ENCODE results near the gene WDR18. TPM values are rescaled to one million over a fixed set of nuclear protein-coding genes. Genes with fewer than 3 reads are reported as not detected.

WDR18 gene
- total and polyA plus RNA-seq, 4 donors: 24.3 to 45.3 (median 37.7) TPM

DNA sequence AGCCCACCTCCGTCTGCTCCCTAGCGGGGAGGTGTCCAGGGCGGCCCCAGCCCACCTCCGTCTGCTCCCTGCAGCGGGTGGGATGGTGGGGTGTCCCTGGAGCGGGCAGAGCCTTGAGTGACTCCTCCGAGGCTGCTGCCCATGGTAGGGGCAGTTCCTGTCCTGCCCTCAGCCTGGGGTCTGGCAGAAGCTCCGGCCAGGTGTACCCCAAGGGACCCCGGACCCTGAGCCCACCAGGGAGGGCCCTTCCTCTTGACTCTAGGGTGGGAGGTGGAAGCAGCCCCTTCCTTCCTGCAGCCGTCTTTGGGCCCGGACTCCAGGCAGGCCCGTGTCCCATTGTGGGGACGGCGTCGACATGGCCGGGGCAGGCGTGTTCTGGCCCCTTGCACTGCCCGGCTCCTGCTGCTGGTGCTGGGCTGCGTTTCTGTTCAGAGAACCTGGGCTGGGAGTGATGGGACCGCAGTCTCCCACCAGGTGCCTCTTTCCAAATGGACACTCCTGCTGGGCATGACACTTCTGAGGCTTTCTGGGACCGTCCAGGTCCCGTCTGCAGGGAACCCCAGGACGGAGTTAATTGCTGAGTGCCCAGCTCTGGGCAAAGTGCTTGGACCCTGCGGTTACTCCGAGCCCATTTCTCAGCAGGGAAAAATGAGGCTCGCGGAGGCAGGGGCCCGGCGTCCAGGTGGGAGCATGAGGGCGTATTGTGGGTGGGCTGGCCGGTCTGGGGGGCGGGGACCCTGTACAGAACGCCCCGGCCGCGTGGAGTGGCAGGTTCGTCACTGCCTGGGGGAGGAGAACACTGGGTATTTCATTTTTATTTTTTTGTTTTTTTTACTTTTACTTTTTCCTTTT is 38.5 kb upstream of the WDR18 start (continued):
- TF ChIP-seq, protein P1, sequence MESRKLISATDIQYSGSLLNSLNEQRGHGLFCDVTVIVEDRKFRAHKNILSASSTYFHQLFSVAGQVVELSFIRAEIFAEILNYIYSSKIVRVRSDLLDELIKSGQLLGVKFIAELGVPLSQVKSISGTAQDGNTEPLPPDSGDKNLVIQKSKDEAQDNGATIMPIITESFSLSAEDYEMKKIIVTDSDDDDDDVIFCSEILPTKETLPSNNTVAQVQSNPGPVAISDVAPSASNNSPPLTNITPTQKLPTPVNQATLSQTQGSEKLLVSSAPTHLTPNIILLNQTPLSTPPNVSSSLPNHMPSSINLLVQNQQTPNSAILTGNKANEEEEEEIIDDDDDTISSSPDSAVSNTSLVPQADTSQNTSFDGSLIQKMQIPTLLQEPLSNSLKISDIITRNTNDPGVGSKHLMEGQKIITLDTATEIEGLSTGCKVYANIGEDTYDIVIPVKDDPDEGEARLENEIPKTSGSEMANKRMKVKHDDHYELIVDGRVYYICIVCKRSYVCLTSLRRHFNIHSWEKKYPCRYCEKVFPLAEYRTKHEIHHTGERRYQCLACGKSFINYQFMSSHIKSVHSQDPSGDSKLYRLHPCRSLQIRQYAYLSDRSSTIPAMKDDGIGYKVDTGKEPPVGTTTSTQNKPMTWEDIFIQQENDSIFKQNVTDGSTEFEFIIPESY (IDR thresholded peaks at IDR 0.05): no peak
- TF ChIP-seq RXRA (IDR thresholded peaks at IDR 0.05): no peak

DNA sequence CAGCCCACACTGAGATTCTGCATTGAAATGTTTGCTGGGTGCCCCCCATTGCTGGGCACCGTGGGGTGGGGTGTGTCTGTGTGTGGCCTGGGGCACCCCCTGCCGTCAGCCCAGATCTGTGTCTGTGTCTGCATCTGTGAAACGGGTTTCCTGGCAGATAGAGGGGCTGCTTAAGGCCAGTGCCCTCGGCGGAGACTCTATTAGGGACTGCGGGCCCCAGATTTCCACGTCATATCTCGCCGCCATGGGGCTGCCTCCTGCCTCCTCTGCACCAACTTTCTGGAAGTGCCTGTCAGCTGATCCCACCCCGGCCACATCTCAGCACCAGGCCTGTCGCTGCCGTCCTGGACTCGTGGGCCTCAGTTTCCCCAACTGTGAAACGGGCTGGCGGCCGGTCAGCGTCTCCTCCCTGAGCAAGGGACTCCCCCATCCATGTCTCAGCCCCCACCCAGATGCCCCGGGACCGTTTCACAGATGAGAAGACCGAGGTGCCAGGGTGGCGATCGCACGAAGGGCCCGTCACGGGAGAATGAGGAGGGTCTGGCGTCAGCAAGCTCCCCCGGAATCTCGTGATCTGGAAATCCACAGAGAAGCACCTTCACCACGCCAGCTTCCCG is 36.9 kb upstream of the WDR18 start:
- Histone ChIP-seq H3K9ac (ENCODE audit: low read depth in 1 of 2, low read length in 2 of 2) (no peak overlapping the region), H3K4me3 (ENCODE audit: low read depth in 1 of 3, low read length in 3 of 3) (no peak overlapping the region), H3K9me3 (ENCODE audit: control insufficient read depth in 4 of 4, low read length in 3 of 4) (no peaks in the 10 kb centered on the region), H3K4me1 (ENCODE audit: control insufficient read depth in 4 of 4, insufficient read depth in 4 of 4, low read length in 3 of 4) (no peaks in the 10 kb centered on the region), H3K27ac (ENCODE audit: low read depth in 1 of 2, low read length in 2 of 2) (no peak overlapping the region), H3K36me3 (ENCODE audit: control insufficient read depth in 4 of 4, insufficient read depth in 3 of 4, low read depth in 1 of 4, low read length in 3 of 4) (peaks cover 0 to 2% (median 0%) of the 10 kb centered on the region in 4 donors), H3K27me3 (ENCODE audit: control insufficient read depth in 4 of 4, insufficient read depth in 4 of 4, low read length in 3 of 4) (no peaks in the 10 kb centered on the region)
- no peak for DNase-seq (ENCODE audit: low spot score)
- WGBS: 88% methylated on average over 30 of the region's 30 CpGs
- TF ChIP-seq FOXA2 (IDR thresholded peaks at IDR 0.05): no peak
- TF ChIP-seq, protein P2, sequence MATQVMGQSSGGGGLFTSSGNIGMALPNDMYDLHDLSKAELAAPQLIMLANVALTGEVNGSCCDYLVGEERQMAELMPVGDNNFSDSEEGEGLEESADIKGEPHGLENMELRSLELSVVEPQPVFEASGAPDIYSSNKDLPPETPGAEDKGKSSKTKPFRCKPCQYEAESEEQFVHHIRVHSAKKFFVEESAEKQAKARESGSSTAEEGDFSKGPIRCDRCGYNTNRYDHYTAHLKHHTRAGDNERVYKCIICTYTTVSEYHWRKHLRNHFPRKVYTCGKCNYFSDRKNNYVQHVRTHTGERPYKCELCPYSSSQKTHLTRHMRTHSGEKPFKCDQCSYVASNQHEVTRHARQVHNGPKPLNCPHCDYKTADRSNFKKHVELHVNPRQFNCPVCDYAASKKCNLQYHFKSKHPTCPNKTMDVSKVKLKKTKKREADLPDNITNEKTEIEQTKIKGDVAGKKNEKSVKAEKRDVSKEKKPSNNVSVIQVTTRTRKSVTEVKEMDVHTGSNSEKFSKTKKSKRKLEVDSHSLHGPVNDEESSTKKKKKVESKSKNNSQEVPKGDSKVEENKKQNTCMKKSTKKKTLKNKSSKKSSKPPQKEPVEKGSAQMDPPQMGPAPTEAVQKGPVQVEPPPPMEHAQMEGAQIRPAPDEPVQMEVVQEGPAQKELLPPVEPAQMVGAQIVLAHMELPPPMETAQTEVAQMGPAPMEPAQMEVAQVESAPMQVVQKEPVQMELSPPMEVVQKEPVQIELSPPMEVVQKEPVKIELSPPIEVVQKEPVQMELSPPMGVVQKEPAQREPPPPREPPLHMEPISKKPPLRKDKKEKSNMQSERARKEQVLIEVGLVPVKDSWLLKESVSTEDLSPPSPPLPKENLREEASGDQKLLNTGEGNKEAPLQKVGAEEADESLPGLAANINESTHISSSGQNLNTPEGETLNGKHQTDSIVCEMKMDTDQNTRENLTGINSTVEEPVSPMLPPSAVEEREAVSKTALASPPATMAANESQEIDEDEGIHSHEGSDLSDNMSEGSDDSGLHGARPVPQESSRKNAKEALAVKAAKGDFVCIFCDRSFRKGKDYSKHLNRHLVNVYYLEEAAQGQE (IDR thresholded peaks at IDR 0.05): no peak
- TF ChIP-seq YY1 (IDR thresholded peaks at IDR 0.05): no peak
- no peak for TF ChIP-seq FOXA1 (IDR thresholded peaks at IDR 0.05)
- no peak for TF ChIP-seq HNF4G (IDR thresholded peaks at IDR 0.05)
- no peak for TF ChIP-seq TAF1 (conservative IDR thresholded peaks at IDR 0.05)
- TF ChIP-seq GABPA (IDR thresholded peaks at IDR 0.05 in 1 of 2, conservative IDR thresholded peaks at IDR 0.05 in 1 of 2): no peak

DNA sequence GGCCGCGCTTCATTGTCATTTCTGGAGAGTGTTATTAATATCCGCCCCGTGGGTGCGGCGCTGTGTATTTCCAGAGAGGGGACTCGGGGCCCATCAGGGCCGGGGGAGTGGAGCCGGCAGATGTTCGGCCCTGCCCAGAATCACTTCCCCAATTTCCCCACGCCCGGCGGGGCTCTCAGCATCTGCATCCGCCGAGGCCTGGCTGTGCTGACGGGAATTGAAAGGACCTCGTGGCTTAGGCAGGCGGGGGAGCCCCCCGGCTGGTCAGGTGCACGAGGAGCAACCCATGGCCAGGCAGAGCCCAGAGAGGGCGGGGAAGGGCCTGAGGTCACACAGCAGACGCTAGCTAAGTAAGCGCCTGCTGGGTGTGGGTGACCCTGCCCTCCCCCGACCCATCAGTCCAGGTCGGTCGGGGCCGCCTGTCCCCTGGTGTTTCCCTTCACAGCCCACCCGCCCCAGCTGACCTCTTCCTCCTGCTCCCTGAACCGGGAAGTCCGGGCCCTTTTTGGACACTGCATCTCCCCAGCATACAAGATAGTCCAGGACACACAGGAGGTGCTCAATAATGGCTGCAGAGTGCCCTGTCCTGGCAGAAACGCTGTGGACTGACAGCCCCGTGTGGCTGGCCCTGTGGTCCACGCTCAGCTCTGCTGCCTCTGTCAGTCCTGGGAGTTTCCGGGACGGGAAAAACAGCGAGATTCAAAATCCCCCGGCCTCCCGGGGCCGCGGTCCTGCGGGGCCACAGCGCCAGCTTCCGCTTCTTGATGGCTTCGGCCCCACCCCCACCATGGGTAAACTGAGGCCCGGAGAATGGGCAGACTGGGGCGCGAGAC is 36.2 kb upstream of the WDR18 start:
- no peaks in the 10 kb centered on the region for H3K27me3 ChIP-seq (ENCODE audit: control insufficient read depth in 4 of 4, insufficient read depth in 4 of 4, low read length in 3 of 4)
- no peaks in the 10 kb centered on the region for H3K9me3 ChIP-seq (ENCODE audit: control insufficient read depth in 4 of 4, low read length in 3 of 4)
- peaks cover 2 to 6% (median 4%) of the 10 kb centered on the region in 4 donors for H3K4me1 ChIP-seq (ENCODE audit: control insufficient read depth in 4 of 4, insufficient read depth in 4 of 4, low read length in 3 of 4)
- no peak overlapping the region for H3K4me3 ChIP-seq (ENCODE audit: low read depth in 1 of 3, low read length in 3 of 3)
- DNase-seq (ENCODE audit: low spot score): no peak
- WGBS: 88% methylated on average over 47 of the region's 47 CpGs
- peaks cover 0 to 2% (median 0%) of the 10 kb centered on the region in 4 donors for H3K36me3 ChIP-seq (ENCODE audit: control insufficient read depth in 4 of 4, insufficient read depth in 3 of 4, low read depth in 1 of 4, low read length in 3 of 4)
- no peak overlapping the region for H3K9ac ChIP-seq (ENCODE audit: low read depth in 1 of 2, low read length in 2 of 2)
- no peak overlapping the region for H3K27ac ChIP-seq (ENCODE audit: low read depth in 1 of 2, low read length in 2 of 2)
- TF ChIP-seq, protein P1 (IDR thresholded peaks at IDR 0.05): no peak
- TF ChIP-seq SP1 (IDR thresholded peaks at IDR 0.05): no peak
- no peak for TF ChIP-seq RXRA (IDR thresholded peaks at IDR 0.05)
- TF ChIP-seq, protein P3, sequence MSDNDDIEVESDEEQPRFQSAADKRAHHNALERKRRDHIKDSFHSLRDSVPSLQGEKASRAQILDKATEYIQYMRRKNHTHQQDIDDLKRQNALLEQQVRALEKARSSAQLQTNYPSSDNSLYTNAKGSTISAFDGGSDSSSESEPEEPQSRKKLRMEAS (IDR thresholded peaks at IDR 0.05): no peak
- TF ChIP-seq, protein P4, sequence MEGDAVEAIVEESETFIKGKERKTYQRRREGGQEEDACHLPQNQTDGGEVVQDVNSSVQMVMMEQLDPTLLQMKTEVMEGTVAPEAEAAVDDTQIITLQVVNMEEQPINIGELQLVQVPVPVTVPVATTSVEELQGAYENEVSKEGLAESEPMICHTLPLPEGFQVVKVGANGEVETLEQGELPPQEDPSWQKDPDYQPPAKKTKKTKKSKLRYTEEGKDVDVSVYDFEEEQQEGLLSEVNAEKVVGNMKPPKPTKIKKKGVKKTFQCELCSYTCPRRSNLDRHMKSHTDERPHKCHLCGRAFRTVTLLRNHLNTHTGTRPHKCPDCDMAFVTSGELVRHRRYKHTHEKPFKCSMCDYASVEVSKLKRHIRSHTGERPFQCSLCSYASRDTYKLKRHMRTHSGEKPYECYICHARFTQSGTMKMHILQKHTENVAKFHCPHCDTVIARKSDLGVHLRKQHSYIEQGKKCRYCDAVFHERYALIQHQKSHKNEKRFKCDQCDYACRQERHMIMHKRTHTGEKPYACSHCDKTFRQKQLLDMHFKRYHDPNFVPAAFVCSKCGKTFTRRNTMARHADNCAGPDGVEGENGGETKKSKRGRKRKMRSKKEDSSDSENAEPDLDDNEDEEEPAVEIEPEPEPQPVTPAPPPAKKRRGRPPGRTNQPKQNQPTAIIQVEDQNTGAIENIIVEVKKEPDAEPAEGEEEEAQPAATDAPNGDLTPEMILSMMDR (IDR thresholded peaks at IDR 0.05; ENCODE audit: low read depth, low read length, missing input control): no peak
- TF ChIP-seq, protein P2 (IDR thresholded peaks at IDR 0.05): no peak
